GM12891 (cell line): Measurements from ENCODE around the gene KLHDC7A.

Experiments used
- POLR2A ChIP-seq: IDR thresholded peaks from 2 replicates; pipeline ENCODE4 v1.6.1; 2011; ENCODE audit warnings: low read depth, low read length, control low read depth
- POLR2AphosphoS5 ChIP-seq: IDR thresholded peaks from 2 replicates; pipeline ENCODE4 v1.6.1; 2011; ENCODE audit warnings: low read depth, low read length, control low read depth
- POU2F2 ChIP-seq: IDR thresholded peaks from 2 replicates; pipeline ENCODE4 v1.6.1; 2011; ENCODE audit warnings: low read depth, mild to moderate bottlenecking, control low read depth, low read length, moderate library complexity
- SPI1 ChIP-seq: IDR thresholded peaks from 2 replicates; pipeline ENCODE4 v1.6.1; 2011; ENCODE audit warnings: low read depth, low read length, control low read depth
- TAF1 ChIP-seq: IDR thresholded peaks from 2 replicates; pipeline ENCODE4 v1.6.1; 2011; ENCODE audit warnings: low read depth, low read length, control low read depth

- TF ChIP-seq POLR2AphosphoS5, result no peak
- TF ChIP-seq TAF1, result no peak
- TF ChIP-seq POLR2A, result no peak
- TF ChIP-seq SPI1, result no peak
- TF ChIP-seq POU2F2, result no peak
Measured at GRCh38 chr1:18447509-18448220, 33.1 kb upstream of the KLHDC7A start.
